T47D (cell line): ENCODE measurements around the gene VGF.
A peak's percentile ranks its signal among the peaks of the same experiment; 100 is the strongest.
"Not testable (repeated sequence)": the region's sequence is repeated elsewhere in the genome, so short reads cannot be mapped to it uniquely, and the experiment has no call there.

Source experiments
- DNase-seq, 2 experiments: peaks; one replicate each; pipeline versions ENCODE4 v3.0.0 to v3.0.0-alpha.2; 2011 to 2012; ENCODE audit warnings: low read depth in 1 of 2, low spot score in 1 of 2
- JUND ChIP-seq: IDR thresholded peaks from 2 replicates; pipeline ENCODE4 v1.6.1; 2012; ENCODE audit warnings: low read depth
- in situ Hi-C: cut with HindIII; loops from 2 replicates; pipeline ENCODE4 v1.10.0; 2016; ENCODE audit warnings: low sequenced_read_pairs, low pct_unique_long_range_greater_than_20kb

VGF gene

GRCh38 chr7:101165075-101165957 is at the start of gene VGF:
TSS of gene VGF (minus strand) at chr7:101165569. CDS start at chr7:101164843, 726 bp downstream.
- DNase-seq, result peak; percentile 90 to 95
- no peak for TF ChIP-seq JUND
- in situ Hi-C loops, result no loop called here

- no peak for TF ChIP-seq JUND
- in situ Hi-C loops, result no loop called here
- DNase-seq, result no peak
These were observed 46.6 kb upstream of the VGF start for GRCh38 chr7:101212014-101212413.

- in situ Hi-C loops, result no loop called here
- DNase-seq, result no peak
- TF ChIP-seq JUND, result no peak
These were observed 46.1 kb upstream of the VGF start for GRCh38 chr7:101211501-101211900.

- DNase-seq, result no peak
- no peak for TF ChIP-seq JUND
- in situ Hi-C loops, result no loop called here
These were observed 44.8 kb upstream of the VGF start for GRCh38 chr7:101210143-101210542.

- no peak for TF ChIP-seq JUND
- in situ Hi-C loops, result no loop called here
These were observed 43.4 kb upstream of the VGF start for GRCh38 chr7:101208794-101209193.

GRCh38 chr7:101207459-101207858 is 42.1 kb upstream of the VGF start:
- TF ChIP-seq JUND, result no peak
- in situ Hi-C loops, result no loop called here
- no peak for DNase-seq

More at GRCh38 chr7:101208794-101209193, 43.4 kb upstream of the VGF start:
- no peak for DNase-seq

- no peak for DNase-seq
- in situ Hi-C loops, result no loop called here
- no peak for TF ChIP-seq JUND
These were observed 41.3 kb upstream of the VGF start for GRCh38 chr7:101206665-101207042.

- TF ChIP-seq JUND, result no peak
- in situ Hi-C loops, result no loop called here
- DNase-seq, result no peak
These were observed 40.7 kb upstream of the VGF start for GRCh38 chr7:101205901-101206664.

GRCh38 chr7:101203740-101204738 is 38.7 kb upstream of the VGF start:
- DNase-seq, in situ Hi-C loops: not testable (repeated sequence)

- DNase-seq, result no peak
- in situ Hi-C loops, result no loop called here
- no peak for TF ChIP-seq JUND
These were observed 37.2 kb upstream of the VGF start for GRCh38 chr7:101202603-101202918.

GRCh38 chr7:101201695-101202602 is 36.6 kb upstream of the VGF start:
- no peak for TF ChIP-seq JUND
- in situ Hi-C loops, result no loop called here
- no peak for DNase-seq
